ENCODE results near the gene PNPLA5.

The PNPLA5 gene

DNA sequence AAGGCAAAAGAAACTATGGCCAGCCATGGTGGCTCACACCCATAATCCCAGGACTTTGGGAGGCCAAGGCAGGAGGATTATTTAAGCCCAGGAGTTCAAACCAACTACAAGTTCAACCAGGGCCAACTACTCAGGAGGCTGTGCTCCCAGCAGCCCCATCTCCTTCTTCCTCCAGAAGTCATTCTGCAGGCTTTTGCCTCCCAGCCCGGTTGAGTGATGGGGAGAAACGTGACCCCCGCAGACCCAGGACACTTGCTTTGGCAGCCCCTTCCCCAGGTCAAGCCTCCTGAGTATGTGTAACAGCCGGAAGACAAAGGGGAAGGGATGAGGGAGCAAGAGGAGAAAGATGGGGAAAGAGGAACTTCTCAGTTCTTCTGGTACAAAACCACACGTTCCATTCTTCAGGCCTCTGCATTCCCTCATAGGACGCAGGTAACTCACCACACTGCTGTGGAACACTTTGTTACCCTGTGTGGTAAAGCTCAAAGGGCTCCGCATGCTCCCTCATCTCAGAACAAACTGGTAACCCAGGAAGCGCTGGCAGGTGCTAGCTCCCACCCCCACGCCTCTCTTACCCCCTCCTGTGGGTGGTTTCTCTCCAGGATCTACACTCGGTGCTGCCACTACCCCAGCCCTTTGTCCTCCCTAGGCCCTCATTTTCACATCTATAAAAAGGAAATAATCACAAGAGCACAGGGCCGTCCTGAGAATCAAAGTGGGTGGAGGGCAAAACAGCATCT lies 33.5 kb downstream of the PNPLA5 start:
- in situ Hi-C loops (cut with MboI; ENCODE audit: low sequenced_read_pairs, unreplicated experiment): no loop called here
- DNase-seq (ENCODE audit: low spot score): no peak
- TF ChIP-seq, protein P1, sequence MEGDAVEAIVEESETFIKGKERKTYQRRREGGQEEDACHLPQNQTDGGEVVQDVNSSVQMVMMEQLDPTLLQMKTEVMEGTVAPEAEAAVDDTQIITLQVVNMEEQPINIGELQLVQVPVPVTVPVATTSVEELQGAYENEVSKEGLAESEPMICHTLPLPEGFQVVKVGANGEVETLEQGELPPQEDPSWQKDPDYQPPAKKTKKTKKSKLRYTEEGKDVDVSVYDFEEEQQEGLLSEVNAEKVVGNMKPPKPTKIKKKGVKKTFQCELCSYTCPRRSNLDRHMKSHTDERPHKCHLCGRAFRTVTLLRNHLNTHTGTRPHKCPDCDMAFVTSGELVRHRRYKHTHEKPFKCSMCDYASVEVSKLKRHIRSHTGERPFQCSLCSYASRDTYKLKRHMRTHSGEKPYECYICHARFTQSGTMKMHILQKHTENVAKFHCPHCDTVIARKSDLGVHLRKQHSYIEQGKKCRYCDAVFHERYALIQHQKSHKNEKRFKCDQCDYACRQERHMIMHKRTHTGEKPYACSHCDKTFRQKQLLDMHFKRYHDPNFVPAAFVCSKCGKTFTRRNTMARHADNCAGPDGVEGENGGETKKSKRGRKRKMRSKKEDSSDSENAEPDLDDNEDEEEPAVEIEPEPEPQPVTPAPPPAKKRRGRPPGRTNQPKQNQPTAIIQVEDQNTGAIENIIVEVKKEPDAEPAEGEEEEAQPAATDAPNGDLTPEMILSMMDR (IDR thresholded peaks at IDR 0.05; ENCODE audit: borderline replicate concordance, control extremely low read depth, extremely low read depth, insufficient read depth, missing control alignments): no peak

DNA sequence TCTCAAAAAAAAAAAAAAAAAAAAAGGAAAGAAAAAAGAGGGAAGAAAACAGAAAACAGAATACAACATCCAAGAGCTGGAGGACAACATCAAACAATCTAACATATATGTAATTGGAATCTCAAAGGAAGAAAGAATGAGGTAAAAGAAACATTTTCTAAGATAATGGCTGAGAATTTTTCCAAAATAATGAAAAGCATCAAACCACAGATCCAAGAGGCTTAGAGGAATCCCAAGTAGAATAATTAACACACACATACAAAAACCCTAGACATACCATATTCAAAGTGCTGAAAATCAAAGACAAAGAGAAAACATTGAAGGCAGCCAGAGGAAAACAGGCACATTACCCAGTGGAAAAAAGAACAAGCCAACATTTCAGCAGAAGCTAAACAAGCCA lies 34.4 kb downstream of the PNPLA5 start:
- DNase-seq (ENCODE audit: low spot score): no peak
- TF ChIP-seq, protein P1 (IDR thresholded peaks at IDR 0.05; ENCODE audit: borderline replicate concordance, control extremely low read depth, extremely low read depth, insufficient read depth, missing control alignments): no peak
- in situ Hi-C loops (cut with MboI; ENCODE audit: low sequenced_read_pairs, unreplicated experiment): no loop called here

DNA sequence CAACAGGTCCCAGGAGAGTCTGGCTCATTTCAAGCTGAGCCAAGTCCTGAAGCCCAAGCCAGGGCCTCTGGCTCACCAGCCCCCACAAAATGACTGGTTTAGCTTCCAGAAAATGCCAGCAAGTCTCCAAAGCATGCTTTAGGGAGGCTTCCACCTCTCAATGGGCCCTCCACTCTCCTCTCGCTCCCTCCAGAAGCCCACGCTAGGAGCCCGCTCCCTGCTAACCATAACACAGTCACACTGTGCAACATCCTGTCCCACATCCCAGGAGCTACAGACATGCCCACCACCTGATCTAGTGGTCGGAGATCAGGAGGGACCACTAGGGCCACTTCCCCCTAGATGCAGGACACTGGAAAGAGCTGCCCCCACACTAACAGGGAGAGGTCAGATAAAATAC lies 36.4 kb downstream of the PNPLA5 start:
- in situ Hi-C loops (cut with MboI; ENCODE audit: low sequenced_read_pairs, unreplicated experiment): no loop called here
- DNase-seq (ENCODE audit: low spot score): no peak
- TF ChIP-seq, protein P1 (IDR thresholded peaks at IDR 0.05; ENCODE audit: borderline replicate concordance, control extremely low read depth, extremely low read depth, insufficient read depth, missing control alignments): no peak

DNA sequence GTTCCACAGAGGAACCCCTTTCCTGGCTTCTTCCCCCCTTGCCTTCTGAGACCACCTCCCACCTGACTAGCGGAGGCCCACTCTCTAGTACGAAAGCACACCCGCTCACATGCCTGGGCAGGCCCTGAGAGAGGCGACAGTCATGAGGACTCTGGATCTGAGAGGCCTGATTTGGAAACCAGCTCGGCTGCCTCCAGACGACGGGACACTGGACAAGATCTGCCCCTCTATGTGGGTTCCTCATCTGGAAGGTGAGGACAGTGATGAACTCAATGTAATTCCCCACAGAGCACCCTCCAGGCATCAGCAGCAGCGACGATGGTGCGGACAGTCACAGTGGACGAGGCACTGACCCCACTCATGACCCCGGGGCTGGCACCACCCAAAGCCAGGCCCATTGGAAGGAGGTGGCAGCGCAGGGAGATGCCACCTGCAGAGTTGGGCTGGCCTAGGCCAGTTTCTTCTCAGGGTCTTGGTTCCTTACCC lies 37.0 kb downstream of the PNPLA5 start:
- TF ChIP-seq, protein P1 (IDR thresholded peaks at IDR 0.05; ENCODE audit: borderline replicate concordance, control extremely low read depth, extremely low read depth, insufficient read depth, missing control alignments): no peak
- in situ Hi-C loops (cut with MboI; ENCODE audit: low sequenced_read_pairs, unreplicated experiment): no loop called here
- no peak for DNase-seq (ENCODE audit: low spot score)

DNA sequence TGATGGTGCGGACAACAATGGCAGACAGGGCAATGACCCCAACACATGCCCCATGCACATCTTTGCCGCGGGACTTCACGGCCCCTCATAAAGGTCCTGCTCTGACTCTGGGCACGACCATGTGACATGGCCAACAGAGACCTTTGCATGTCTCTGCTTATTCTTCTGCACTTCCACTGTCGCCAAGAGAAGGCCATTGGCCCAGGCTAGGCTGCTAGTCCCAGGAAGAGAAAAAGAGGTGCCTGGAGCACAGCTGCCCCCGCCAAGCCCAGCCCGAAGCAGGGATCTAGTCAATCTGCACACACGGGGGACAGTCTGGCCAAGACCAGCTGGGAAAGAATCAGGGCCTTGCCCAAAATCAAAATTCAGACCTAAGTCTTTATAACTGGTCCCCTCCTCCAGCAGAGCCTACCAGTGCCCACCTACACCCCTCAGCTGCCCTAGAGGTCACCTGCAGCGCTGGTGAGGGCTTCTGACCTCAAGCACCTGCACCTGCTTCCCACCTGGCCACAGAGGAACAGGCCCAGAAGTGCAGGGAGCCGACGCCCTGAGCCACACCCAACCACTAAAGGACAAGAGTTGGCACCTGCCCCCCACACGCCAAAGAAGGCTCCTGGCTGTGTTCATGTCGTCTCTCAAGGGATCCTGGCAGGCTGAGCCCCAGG lies 37.6 kb downstream of the PNPLA5 start:
- TF ChIP-seq, protein P1 (IDR thresholded peaks at IDR 0.05; ENCODE audit: borderline replicate concordance, control extremely low read depth, extremely low read depth, insufficient read depth, missing control alignments): no peak
- in situ Hi-C loops (cut with MboI; ENCODE audit: low sequenced_read_pairs, unreplicated experiment): no loop called here
- no peak for DNase-seq (ENCODE audit: low spot score)

DNA sequence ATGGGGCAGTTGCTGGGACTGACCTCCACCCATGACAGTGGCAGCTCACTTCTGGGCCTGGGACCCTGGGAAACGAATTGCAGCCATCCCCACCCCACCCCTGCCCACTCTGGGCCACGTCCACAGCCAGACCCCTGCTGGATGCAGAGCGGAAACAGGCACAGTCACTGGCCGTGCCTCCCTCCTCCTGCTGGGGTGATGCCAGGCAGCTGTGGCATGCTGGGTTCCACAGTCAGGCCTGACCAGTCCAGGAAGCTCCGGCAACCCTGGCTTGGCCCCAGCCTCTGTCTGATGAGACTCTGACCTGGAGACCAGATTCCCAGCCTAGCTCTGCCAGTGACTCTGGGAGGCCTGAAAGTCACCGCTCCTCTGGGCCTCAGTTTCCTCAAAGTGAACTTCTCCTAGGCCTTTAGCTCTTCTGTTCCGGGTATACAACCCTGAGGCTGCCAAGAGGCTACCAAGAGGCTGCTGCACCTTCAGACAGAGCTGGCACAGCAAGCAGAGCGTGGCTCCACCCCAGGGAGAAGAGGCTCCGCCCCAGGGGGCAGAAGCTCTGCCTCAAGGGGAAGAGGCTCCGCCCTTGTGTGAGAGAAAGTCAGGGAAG lies 38.4 kb downstream of the PNPLA5 start:
- in situ Hi-C loops (cut with MboI; ENCODE audit: low sequenced_read_pairs, unreplicated experiment): no loop called here

More for the DNA sequence above, 38.4 kb downstream of the PNPLA5 start:
- no peak for DNase-seq (ENCODE audit: low spot score)
- TF ChIP-seq, protein P1 (IDR thresholded peaks at IDR 0.05; ENCODE audit: borderline replicate concordance, control extremely low read depth, extremely low read depth, insufficient read depth, missing control alignments): no peak

All from GM13976 (cell line).